Ammon's horn (tissue), 1 donor: ENCODE results near the gene IGSF21.

Experiments used
- DNase-seq: peaks from one replicate; pipeline ENCODE4 v3.0.0-alpha.2; 2016; ENCODE audit warnings: low spot score

IGSF21 gene

DNA sequence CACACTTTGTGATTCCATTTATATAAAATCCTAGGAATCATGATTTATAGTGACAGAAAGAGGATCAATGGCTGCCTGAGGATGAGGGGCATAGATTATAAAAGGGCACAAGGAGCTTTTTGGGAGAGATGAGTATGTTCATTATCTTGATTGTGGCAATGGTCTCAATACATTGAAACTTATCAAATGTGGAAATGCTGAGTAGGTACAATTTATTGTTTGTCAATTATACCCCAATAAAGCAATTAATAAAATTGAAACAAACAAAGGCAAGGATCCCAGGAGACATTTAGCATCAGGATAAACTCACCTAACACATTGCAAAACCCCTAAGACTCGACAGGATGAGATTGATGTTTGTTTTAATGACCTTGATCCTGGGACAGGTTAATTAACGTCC is 220.1 kb downstream of the IGSF21 start:
- no peak for DNase-seq

DNA sequence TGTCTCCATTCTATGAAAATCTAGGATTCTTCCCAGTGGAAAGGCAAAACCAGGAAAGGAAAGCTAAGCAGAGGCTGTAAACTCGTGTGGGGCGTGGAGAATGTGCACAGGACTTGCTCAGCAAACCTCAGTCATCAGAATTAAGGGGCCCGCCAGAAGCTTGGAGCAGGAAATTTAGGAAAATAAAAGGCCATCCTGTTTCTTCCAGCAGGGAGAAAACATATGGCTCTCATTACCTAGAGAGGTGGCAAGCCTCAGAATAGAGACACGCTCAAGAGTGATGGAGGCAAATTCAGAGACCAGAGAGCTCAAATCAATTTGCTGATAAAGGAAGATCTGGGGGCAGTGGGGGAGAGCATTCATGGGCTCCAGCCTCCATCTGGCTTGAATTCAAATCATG is 221.2 kb downstream of the IGSF21 start:
- DNase-seq = peak; percentile 10

DNA sequence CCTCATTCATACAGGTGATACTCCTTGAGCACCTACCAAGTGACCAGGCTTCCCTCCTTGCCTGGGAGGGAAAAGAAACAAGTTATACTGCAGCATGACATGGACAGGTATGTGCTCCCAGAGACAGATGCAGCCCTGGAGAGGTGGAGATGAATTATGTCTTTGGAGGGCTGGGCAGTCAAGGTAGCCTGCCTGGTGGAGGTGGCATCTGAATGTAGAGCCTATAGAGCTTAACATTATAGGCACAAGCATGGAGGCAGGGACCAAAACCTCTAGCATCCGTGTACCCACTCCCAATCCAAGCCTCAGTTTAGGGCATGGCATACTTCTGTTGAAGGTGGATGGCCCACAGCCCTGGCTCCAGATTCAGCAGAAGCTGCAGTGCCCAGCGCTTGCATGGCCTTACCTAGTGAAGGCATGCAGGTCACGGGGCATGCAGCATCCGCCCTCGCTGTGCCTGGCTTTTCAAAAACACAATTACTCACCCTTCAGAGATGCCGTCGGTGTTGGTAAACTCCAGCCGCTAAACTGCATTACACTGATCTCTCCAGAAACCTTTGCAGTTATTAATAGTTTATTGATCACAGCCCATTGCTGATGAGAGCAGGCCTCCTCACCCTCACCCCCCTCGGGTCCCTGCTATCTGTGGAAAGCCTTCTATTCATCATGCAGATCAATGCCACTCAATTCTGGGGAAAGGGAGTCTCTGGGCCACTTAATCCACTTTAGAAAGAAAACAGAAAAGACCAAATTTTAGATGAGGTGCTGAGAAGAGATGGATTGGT is 222.1 kb downstream of the IGSF21 start:
- no peak for DNase-seq

DNA sequence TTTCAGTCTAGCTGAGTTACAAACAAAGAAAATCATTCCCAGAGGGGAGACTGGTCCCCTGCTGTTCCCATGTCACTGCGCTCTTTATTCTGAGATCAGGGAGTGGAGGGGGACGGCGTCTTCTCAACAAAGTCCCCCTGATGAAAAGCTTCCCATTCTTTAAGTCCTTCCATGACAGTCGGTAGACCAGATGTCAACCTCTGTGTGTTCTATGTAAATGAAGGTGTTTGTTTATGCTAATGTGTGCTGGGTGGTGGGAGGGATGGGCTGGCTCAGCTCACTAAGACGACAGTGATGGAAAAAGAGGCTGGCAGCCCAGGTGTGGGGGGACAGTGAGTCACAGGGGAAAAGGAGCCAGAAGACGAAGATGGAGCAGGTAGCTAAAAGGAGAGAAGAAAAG is 225.0 kb downstream of the IGSF21 start:
- DNase-seq = no peak

DNA sequence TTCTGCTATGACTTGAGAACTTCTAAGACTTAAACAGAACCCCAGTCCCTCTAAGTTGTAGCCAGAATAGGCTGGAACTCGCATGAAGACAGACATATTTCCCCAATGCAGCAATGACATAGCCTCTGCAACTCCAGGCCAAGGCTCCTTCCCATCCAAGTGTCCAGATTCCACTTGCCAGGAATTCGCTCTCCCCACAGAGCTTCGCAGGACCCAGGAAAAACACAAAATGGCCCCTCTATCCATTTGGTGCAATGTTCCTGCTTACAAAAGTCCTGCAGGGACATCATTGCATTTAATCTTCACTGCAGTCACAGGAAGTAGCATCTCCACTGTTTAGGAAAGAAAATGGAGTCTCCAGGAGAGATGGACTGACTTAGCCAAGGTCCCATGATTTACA is 225.6 kb downstream of the IGSF21 start:
- no peak for DNase-seq

DNA sequence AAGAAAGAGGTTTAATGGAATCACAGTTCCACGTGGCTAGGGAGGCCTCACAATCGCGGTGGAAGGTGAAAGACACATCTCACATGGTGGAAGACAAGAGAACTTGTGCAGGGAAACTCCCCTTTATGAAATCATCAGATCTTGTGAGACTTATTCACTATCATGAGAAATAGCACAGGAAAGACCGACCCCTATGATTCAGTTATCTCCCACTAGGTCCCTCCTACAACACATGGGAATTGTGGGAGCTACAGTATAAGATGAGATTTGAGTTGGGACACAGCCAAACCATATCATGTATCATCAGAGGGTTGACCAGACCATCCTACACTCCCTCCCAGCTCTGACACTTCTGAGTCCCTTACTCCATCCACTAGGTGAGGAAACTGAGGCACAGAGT is 229.2 kb downstream of the IGSF21 start:
- DNase-seq = no peak

DNA sequence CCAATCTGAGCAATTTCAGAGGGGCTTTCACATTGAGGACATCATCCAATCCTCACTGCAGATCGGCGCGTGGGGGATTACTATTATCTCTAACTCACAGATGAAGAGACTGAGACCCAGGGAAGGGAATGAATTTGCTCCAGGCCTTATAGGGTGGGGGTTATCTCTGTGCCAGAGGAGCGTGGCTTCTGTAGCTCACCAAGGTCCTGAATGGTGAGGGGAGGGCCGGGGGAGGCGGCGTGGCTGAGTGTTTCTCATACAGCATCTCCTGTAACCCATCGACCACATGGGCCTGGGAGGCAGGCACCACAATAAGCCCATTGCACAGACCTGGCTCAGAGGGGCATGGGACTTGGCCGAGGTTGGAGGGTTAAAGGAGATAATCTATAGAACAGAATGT is 230.2 kb downstream of the IGSF21 start:
- no peak for DNase-seq

DNA sequence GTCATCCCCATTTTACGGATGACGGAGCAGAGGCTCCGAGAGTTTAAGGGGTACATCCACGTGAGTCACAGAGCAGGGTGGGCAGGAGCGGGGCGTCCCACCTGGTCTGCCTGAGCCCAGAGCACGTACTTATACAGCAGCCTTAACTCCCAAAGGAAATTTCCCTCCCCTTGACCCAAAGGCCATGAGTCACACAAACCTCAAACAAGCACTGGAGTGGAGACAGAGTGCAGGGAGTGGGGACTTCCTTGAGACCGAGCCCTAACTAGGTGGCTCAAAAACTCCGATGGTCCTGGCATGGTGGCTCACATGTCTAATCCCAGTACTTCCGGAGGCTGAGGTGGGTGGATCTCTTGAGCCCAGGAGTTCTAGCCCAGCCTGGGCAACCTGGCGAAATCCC is 231.6 kb downstream of the IGSF21 start:
- DNase-seq = no peak

DNA sequence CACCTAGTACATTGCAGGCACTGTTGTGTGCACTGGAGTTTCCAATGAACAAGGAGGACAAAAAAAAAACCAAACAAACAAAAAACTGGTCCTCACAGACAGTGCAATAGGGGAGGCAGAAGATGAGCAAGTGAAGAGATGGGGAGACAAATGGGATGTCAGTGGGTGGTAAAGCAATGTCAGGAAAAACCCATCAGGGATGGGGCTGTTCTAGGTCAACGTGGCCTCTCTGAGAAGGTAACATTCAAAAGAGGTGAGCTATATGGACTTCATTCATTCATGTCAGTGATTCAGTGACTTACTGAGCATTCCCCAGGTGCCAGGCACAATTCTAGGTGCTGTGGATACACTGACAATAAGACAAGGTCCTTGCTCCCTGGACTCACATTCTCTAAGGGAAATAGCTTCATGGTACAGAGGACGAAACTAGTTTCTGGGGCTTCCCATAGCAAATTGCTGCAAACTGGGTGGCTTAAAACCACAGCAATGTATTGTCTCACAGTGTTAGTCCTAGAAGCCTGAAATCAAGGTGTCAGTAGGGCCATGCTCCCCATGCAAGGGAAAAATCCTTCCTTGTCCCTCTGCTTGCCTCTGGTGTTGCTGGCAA is 232.7 kb downstream of the IGSF21 start:
- DNase-seq = no peak

DNA sequence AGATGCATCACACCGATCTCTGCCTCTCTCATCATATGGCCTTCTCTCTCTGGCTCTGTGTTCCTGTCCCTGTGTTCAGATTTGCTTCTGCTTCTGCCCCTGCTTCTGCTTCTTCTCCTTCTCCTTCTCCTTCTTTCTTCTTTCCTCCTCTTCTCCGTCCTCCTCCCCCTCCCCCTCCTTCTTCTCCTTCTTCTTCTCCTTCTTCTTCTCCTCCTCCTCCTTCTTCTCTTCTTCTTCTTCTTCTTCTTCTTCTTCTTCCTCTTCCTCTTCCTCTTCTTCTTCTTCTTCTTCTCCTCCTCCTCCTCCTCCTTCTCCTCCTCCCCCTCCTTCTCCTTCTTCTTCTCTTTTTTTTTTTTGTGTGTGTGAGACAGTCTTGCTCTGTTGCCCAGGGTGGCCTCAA is 233.2 kb downstream of the IGSF21 start:
- DNase-seq = no peak

DNA sequence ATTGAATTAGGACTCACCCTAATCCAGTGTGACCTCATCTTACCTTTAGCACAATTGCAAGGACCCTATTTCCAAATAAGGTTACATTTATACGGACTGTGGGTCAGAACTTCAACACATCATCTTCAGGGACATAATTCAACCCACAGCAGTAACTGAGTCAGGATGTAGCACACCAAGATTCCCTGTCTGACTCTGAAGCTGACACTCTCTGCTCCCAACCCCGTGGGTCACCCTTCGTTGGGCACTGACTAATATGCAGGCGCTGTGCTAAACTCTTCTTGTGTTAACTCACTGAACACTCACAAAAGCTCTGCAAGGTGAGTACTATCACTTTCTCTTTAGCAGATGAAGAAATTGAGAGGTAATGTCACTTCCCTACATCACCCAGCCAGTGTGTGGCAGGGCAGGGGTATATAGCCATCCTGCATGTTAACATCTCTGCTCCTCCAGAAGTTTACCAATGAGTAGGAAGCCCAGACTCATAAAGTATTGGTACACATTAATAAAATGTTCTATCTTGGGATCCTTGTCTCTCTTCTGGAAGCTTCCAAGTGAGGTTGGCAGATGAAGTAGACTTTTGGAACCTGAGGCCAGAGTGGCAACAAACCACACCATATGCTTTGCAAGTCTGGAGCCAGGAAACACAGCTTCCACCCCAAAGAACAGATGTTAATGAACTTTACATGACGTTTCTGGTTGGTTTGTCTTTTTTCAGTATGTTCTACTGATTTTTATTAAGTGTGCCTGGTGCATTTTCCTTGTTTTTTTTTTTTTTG is 233.9 kb downstream of the IGSF21 start:
- DNase-seq = no peak

DNA sequence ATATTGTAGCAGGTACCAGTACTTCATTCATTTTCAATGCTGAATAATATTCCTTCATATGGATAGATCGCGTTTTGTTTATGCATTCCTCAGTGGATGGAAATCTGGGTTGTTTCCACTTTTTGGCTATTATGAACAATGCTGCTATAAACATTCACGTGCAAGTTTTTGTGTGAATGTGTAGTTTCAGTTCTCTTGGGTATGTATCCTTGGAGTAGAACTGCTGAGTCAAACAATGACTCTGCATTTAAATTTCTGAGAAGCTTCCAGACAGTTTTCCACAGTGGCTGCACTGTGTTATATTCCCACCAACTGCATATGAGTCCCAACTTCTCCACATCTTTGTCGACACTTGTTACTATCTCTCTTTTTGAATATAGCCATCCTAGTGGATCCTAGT is 235.1 kb downstream of the IGSF21 start:
- no peak for DNase-seq

DNA sequence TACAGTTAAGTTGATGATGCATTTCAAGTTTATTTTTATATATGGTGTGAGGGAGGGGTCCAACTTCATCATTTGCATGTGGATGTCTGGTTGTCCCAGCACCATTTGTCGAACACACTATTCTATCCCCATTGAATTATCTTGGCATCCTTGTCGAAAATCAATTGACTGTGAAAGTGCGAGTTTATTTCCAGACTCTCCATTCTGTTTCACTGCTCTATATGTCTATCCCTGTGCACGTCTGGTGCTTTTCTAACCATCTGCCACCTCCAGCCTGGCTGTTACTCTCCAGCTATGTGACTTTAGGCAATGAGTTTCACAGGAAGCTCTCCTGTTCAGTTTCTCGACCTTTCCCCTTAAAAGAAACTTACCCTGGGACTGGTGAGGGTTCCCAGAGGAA is 236.0 kb downstream of the IGSF21 start:
- peak; percentile 15 for DNase-seq

DNA sequence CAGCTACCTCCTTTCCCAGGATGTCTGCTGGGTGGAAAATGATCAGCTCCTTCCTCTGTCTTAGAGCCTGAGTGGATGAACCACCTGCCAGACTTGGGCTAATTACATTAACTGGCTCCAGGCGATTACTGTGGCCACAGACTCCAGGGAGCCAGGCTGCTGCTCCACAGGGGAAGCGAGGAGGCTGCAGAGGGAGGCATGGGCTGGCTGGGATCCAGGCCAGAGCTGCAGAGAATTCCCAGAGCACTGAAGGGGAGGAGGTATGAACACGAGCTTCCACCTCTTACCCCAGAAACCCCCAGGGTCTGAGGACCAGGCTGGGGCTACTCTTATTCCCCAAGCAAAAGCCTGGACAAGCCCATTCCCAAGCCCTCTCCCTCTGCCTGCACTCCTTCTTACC is 237.2 kb downstream of the IGSF21 start:
- DNase-seq = no peak

DNA sequence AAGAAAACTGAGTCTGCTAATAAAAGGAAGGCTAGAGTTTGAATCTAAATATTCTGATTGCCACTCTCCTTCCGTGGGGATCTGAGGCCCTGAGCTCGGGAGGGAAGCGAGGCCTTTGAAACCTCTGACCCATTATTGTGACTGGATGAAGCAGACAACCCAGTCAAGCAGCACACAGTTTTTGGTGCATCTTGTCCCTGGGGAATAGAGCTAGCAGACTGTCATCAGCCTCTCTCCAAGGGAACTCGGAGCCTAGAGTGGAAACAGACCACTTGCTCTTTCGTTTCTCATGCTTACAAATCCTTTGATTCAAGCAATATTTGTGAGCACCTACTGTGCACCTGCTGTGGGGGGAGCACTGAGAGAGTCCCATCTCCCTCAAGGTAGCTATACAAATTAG is 240.0 kb downstream of the IGSF21 start:
- DNase-seq = no peak

DNA sequence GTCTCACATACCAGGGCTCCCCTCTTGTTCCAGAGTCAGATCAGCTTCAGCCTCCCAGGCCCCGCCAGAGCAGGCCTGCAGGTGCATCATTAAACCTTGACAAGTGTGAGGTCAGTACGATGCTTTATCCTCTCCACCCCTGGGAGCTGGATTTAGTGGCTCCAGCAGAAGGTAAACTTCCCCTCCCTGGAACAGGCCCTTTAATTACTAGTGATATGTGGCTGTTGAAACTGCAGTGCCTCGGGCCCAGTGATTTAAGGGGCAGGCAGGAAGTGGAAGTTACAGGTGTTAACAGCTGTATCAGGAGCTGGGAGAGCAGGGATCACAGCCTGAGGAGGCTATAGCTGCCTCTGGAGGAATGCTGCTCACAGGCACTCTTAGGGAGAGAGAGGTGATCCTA is 240.8 kb downstream of the IGSF21 start:
- DNase-seq = no peak

DNA sequence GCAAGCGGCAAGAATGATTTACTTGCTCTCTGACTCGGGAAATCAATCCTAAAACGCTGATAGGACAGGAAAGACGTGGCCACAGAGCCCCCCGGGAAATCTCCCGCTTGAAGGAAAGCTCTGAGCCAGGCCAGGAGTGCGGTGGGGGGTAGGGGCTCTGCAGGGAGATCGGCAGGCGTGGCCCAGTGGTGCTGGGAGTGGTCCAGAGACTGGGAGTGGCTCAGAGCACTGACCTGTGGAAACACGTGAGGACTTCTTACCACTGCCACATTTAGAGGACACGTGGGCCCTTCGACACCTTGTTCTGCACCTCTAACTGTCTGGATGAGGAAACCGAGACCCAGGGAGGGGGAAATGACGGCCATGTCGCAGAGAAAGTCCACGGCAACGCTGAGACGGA is 243.1 kb downstream of the IGSF21 start:
- DNase-seq = no peak

DNA sequence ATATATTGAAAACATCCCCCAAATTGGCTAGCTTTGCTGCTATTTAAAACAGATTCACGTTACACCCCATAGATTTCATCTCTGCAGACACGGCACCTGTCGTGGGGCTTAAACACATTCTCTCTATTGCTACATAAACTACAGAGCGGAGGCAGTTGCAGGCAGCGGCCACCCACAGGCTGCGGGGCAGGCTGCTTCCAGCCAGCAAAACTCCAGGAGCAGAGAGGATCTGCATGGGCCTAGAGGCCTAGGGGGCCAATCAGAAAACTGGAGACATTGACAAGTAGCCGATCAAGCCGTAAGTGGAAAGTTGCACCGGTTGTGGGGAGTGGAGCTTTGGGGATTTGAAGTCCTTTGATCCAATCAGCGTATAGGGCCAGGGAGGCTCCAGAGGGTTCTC is 244.1 kb downstream of the IGSF21 start:
- peak; percentile 25 for DNase-seq

DNA sequence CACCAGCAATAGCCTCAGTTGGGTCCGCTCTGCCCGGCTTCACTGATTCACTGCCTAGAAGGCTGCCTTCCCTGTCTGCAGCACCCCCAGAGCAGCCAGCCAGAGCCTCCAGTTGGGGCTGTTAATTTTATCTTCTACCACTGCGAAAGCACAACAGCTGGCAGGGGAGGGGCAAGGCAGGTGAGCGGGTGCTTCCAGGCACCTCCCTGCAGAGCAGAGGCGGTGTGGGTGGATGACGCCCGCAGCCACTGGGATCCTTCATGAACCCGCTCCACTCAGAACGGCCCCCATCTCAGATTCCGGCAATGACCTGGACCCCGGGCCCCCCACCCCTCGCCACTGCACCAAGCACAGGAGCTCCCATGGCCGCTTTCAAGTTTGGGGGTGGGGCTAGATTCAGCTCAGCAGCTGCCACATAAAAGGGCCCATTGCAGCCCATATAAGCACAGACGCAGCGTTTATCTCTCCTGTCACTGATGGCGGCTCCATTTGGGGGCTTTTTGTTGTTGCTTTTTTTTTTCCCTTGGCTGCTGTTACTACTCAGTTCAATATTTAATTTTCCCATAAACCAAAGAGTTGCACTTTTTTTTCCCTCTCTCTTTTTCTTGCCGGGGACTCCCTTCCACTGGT is 245.2 kb downstream of the IGSF21 start:
- no peak for DNase-seq

DNA sequence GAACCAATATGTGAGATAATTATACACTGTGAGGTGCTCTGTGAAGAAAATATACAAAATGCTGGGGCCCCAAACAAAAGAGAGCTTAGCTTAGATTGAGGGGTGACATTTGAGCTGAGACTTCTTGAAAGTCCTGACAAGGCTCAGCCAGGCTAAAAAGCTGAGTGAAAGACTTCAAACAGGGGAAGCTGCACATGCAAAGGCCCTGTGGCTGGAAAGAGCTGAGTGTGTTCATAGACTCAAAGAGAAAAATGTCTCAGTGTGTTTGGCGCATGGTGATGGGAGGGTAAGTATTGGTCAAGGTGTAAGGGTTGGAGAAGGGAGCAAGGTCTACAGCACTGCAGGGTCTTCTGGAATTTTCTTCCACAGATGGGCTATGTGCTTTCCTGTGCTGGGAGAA is 245.9 kb downstream of the IGSF21 start:
- no peak for DNase-seq

DNA sequence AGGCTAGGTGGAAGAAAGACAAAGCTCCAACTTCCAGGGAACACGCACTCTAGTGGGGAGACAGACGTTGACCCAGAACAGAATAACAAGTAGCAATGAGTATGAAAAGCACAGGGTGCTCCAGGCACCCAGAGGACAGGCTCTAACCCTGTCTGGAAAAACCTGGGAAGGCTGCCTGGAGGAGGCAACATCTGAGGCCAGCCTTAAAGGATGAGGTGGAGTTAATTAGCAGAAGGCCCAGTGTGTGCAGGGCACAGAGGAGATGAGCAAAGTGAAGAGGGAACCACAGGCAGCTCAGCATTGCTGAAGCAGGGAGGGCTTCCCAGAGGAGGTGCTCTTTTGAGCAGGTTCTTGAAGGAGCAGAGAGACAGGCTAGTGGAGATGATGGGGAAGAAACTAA is 246.4 kb downstream of the IGSF21 start:
- no peak for DNase-seq

DNA sequence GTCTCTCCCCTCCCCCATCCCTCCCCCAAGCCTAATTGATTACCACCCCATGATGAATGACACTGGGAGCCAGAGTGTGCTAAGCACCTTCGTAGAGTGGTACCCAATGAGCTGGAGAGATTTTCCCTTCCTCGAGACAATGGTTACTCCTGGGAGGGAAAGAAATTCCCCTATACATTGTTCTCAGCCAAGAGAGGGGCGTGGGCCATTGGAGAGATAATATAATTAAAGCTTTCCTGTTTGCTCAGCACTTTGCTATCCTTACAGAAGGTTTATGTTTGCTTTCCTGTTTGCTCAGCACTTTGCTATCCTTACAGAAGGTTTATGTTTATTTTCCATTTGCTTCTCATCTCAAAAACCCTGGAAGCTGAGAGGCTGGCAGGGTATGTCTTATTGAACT is 247.0 kb downstream of the IGSF21 start:
- no peak for DNase-seq
